Left ventricle myocardium inferior (tissue), 1 donor: ENCODE measurements around the gene SLC22A12. TPM values are rescaled to one million over a fixed set of nuclear protein-coding genes. Genes with fewer than 3 reads are reported as not detected.

Source experiments
- DNase-seq: peaks from one replicate; pipeline ENCODE4 v3.0.0-alpha.2; 2020
- H3K27ac ChIP-seq: fragments of 200-600 bp; replicated peaks from 2 replicates; pipeline ENCODE4 v1.8.0; 2021
- H3K27me3 ChIP-seq: fragments of 200-600 bp; 2 replicates; pipeline ENCODE4 v1.8.0; 2021; ENCODE audit warnings: low read depth
- H3K36me3 ChIP-seq: fragments of 200-600 bp; 2 replicates; pipeline ENCODE4 v1.8.0; 2021
- H3K4me1 ChIP-seq: fragments of 200-600 bp; 2 replicates; pipeline ENCODE4 v1.8.0; 2021
- H3K4me3 ChIP-seq: fragments of 200-600 bp; 2 replicates; pipeline ENCODE4 v1.8.0; 2021; ENCODE audit warnings: mild to moderate bottlenecking, moderate library complexity
- H3K9me3 ChIP-seq: fragments of 200-600 bp; replicated peaks from 2 replicates; pipeline ENCODE4 v1.8.0; 2021
- CTCF ChIP-seq: fragments of 200-600 bp; IDR thresholded peaks from 2 replicates; pipeline ENCODE4 v1.8.0; 2021; ENCODE audit warnings: antibody characterized with exemption, mild to moderate bottlenecking, borderline replicate concordance
- intact Hi-C: fragments of 100-400 bp; cut with micrococcal nuclease; formaldehyde crosslinking; loops from one replicate; pipeline ENCODE4 v1.11.0; 2022
- total RNA-seq: library from RNA; stranded (reverse); fragmentation: NEBNext Ultra II Directional; extraction: Animal tissue kit (Norgen Biotek cat#: 25700); gene quantifications from one replicate; pipeline ENCODE4 v1.2.1, GENCODE V29; 2021
- donor health status: DM: no; HTN: yes; CAD: no; lungs with severe emphysema.

The SLC22A12 gene
- total RNA-seq, 1 donor from 2014 or later, result not detected

- Histone ChIP-seq H3K36me3 (no peaks in the 10 kb centered on the region), H3K27ac (no peak overlapping the region), H3K9me3 (no peaks in the 10 kb centered on the region), H3K4me3 (peak overlapping the region; percentile 41), H3K4me1 (peaks cover 6% of the 10 kb centered on the region), H3K27me3 (peaks cover 93% of the 10 kb centered on the region)
- intact Hi-C loops, result no loop called here
- no peak for TF ChIP-seq CTCF
- no peak for DNase-seq
Observed at GRCh38 chr11:64638018-64638665, 47.1 kb downstream of the SLC22A12 start.

GRCh38 chr11:64638829-64639228 is 47.8 kb downstream of the SLC22A12 start:
- peaks cover 6% of the 10 kb centered on the region for H3K4me1 ChIP-seq
- H3K27me3 ChIP-seq, result peaks cover 97% of the 10 kb centered on the region
- no peaks in the 10 kb centered on the region for H3K9me3 ChIP-seq
- no peaks in the 10 kb centered on the region for H3K36me3 ChIP-seq
- no peak overlapping the region for H3K27ac ChIP-seq
- H3K4me3 ChIP-seq, result no peak overlapping the region
- intact Hi-C loops, result no loop called here
- no peak for TF ChIP-seq CTCF
- DNase-seq, result no peak

- H3K4me1 ChIP-seq, result peaks cover 6% of the 10 kb centered on the region
- DNase-seq, result no peak
- TF ChIP-seq CTCF, result no peak
- intact Hi-C loops, result no loop called here
- H3K9me3 ChIP-seq, result no peaks in the 10 kb centered on the region
- no peak overlapping the region for H3K27ac ChIP-seq
- H3K36me3 ChIP-seq, result no peaks in the 10 kb centered on the region
- no peak overlapping the region for H3K4me3 ChIP-seq
- peaks cover 97% of the 10 kb centered on the region for H3K27me3 ChIP-seq
Observed at GRCh38 chr11:64639885-64640284, 48.9 kb downstream of the SLC22A12 start.

GRCh38 chr11:64641596-64642417 is 50.8 kb downstream of the SLC22A12 start:
- intact Hi-C loops, result no loop called here
- Histone ChIP-seq H3K4me3 (peak overlapping the region; percentile 49), H3K36me3 (no peaks in the 10 kb centered on the region), H3K27ac (no peak overlapping the region), H3K27me3 (peaks cover 100% of the 10 kb centered on the region), H3K4me1 (peaks cover 6% of the 10 kb centered on the region), H3K9me3 (no peaks in the 10 kb centered on the region)
- no peak for DNase-seq
- TF ChIP-seq CTCF, result no peak

- intact Hi-C loops, result no loop called here
- TF ChIP-seq CTCF, result no peak
- Histone ChIP-seq H3K27me3 (peaks cover 97% of the 10 kb centered on the region), H3K4me1 (peaks cover 6% of the 10 kb centered on the region), H3K9me3 (no peaks in the 10 kb centered on the region), H3K27ac (no peak overlapping the region), H3K36me3 (no peaks in the 10 kb centered on the region), H3K4me3 (peak overlapping the region; percentile 49)
- no peak for DNase-seq
Observed at GRCh38 chr11:64642418-64642735, 51.4 kb downstream of the SLC22A12 start.
